ENCODE results near the gene ACVR2A. TPM values are rescaled to one million over a fixed set of nuclear protein-coding genes. Genes with fewer than 3 reads are reported as not detected.

ACVR2A gene
- total and polyA plus RNA-seq, 8 donors, result 4.8 to 13.9 (median 7.0) TPM

DNA sequence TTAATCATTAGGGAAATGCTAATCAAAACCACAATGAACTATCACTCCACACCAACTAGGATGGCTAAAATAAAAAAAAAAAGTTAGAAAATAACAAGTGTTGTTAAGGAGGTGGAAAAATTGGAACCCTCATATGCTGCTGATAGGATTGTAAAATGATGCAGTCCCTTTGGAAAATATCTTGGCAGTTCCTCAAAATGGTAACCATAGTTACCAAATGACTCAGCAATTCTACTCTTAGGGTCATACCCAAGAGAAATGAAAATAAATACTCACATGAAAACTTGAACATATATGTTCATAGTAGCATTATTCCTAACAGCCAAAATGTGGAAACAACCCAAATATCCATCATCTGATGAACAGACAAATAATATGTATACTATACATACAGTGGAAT, 15.7 kb upstream of the ACVR2A start:
- no peak for FAIRE-seq
- no peak overlapping the region for H3K27ac ChIP-seq
- H3K4me1 ChIP-seq, result no peaks in the 10 kb centered on the region
- no peaks in the 10 kb centered on the region for H3K36me3 ChIP-seq
- H3K9me3 ChIP-seq, result no peaks in the 10 kb centered on the region
- intact Hi-C loops (cut with DNase I), result no loop called here
- TF ChIP-seq, protein P1, sequence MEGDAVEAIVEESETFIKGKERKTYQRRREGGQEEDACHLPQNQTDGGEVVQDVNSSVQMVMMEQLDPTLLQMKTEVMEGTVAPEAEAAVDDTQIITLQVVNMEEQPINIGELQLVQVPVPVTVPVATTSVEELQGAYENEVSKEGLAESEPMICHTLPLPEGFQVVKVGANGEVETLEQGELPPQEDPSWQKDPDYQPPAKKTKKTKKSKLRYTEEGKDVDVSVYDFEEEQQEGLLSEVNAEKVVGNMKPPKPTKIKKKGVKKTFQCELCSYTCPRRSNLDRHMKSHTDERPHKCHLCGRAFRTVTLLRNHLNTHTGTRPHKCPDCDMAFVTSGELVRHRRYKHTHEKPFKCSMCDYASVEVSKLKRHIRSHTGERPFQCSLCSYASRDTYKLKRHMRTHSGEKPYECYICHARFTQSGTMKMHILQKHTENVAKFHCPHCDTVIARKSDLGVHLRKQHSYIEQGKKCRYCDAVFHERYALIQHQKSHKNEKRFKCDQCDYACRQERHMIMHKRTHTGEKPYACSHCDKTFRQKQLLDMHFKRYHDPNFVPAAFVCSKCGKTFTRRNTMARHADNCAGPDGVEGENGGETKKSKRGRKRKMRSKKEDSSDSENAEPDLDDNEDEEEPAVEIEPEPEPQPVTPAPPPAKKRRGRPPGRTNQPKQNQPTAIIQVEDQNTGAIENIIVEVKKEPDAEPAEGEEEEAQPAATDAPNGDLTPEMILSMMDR (IDR thresholded peaks at IDR 0.05), result no peak
- no peak overlapping the region for H3K4me3 ChIP-seq
- ATAC-seq, result peak in 2 of 4 donors; percentile 29 to 40
- no peaks in the 10 kb centered on the region for H3K27me3 ChIP-seq
- no peak for DNase-seq

GRCh38 chr2:147836099-147836498, 8.7 kb upstream of the ACVR2A start:
- Histone ChIP-seq H3K27me3 (peaks cover 0 to 3% (median 0%) of the 10 kb centered on the region in 4 donors), H3K27ac (no peak overlapping the region), H3K4me3 (no peak overlapping the region), H3K9me3 (no peaks in the 10 kb centered on the region), H3K36me3 (no peaks in the 10 kb centered on the region), H3K4me1 (no peaks in the 10 kb centered on the region)
- 78 to 83% methylated on average over 2 of the region's 2 CpGs for WGBS, 2 donors
- intact Hi-C loops (cut with DNase I), result no loop called here
- FAIRE-seq (no peak), DNase-seq (no peak), ATAC-seq (no peak)
- TF ChIP-seq, protein P1 (IDR thresholded peaks at IDR 0.05), result no peak

GRCh38 chr2:147843391-147843863, 1.4 kb upstream of the ACVR2A start:
- Histone ChIP-seq H3K27ac (peak overlapping the region; percentile 89 to 99 (median 93)), H3K4me3 (peak overlapping the region; percentile 61 to 87 (median 82)), H3K27me3 (no peaks in the 10 kb centered on the region), H3K4me1 (peaks cover 0 to 20% (median 11%) of the 10 kb centered on the region in 3 donors), H3K36me3 (no peaks in the 10 kb centered on the region), H3K9me3 (no peaks in the 10 kb centered on the region)
- DNase-seq (no peak), FAIRE-seq (no peak), ATAC-seq (no peak)
- intact Hi-C loops (cut with DNase I), result no loop called here
- WGBS, 2 donors, result 2% methylated on average over 18 of the region's 18 CpGs
- TF ChIP-seq, protein P1 (IDR thresholded peaks at IDR 0.05), result no peak

- peaks cover 0 to 20% (median 11%) of the 10 kb centered on the region in 3 donors for H3K4me1 ChIP-seq
- H3K27ac ChIP-seq, result peak overlapping the region; percentile 89 to 99 (median 93)
- intact Hi-C loops (cut with DNase I), result no loop called here
- H3K27me3 ChIP-seq, result no peaks in the 10 kb centered on the region
- peak; percentile 89 to 94 (median 90) for ATAC-seq
- H3K9me3 ChIP-seq, result no peaks in the 10 kb centered on the region
- TF ChIP-seq, protein P1 (IDR thresholded peaks at IDR 0.05), result no peak
- peak overlapping the region; percentile 63 to 87 (median 82) for H3K4me3 ChIP-seq
- peak; percentile 89 to 96 (median 94) for DNase-seq
- no peaks in the 10 kb centered on the region for H3K36me3 ChIP-seq
- no peak for FAIRE-seq
- WGBS, 2 donors, result 0 to 1% methylated on average over 69 to 113 of the region's 113 CpGs
Observed at GRCh38 chr2:147843864-147844696, 749 bp upstream of the ACVR2A start.
